Erythroblast (primary cell): Measurements from ENCODE around the gene DIP2C.
"Not testable (repeated sequence)": the region's sequence is repeated elsewhere in the genome, so short reads cannot be mapped to it uniquely, and the experiment has no call there.

Source experiments
- DNase-seq, 2 experiments: peaks; one replicate each; lab custom pipeline; 2025; lab: John Stamatoyannopoulos, UW
- GATA1 ChIP-seq: IDR thresholded peaks from 2 replicates; pipeline ENCODE4 v1.6.1; 2011; ENCODE audit warnings: low read depth, mild to moderate bottlenecking, control low read depth, low read length, moderate library complexity
- POLR2A ChIP-seq: IDR thresholded peaks from 2 replicates; pipeline ENCODE4 v1.6.1; 2011; ENCODE audit warnings: mild to moderate bottlenecking, low read length

DIP2C gene

GRCh38 chr10:470339-471003 is 219.0 kb downstream of the DIP2C start:
- no peak for DNase-seq
- no peak for TF ChIP-seq POLR2A
- TF ChIP-seq GATA1: no peak

GRCh38 chr10:469947-470338 is 219.5 kb downstream of the DIP2C start:
- TF ChIP-seq GATA1: no peak
- no peak for TF ChIP-seq POLR2A
- DNase-seq: no peak

GRCh38 chr10:459743-460142 is 229.7 kb downstream of the DIP2C start:
- TF ChIP-seq GATA1: no peak
- no peak for TF ChIP-seq POLR2A
- DNase-seq: no peak

- no peak for DNase-seq
- no peak for TF ChIP-seq GATA1
Measured at GRCh38 chr10:458421-458851, 231.0 kb downstream of the DIP2C start.

GRCh38 chr10:456486-456885 is 233.0 kb downstream of the DIP2C start:
- TF ChIP-seq GATA1 (no peak), POLR2A (no peak)
- DNase-seq: no peak

GRCh38 chr10:454860-455259 is 234.6 kb downstream of the DIP2C start:
- DNase-seq: no peak
- TF ChIP-seq GATA1 (no peak), POLR2A (no peak)

GRCh38 chr10:453647-454046 is 235.8 kb downstream of the DIP2C start:
- TF ChIP-seq GATA1 (no peak), POLR2A (no peak)

GRCh38 chr10:452512-453426 is 236.7 kb downstream of the DIP2C start:
- TF ChIP-seq POLR2A: no peak
- TF ChIP-seq GATA1: no peak
- DNase-seq: no peak

More at GRCh38 chr10:453647-454046, 235.8 kb downstream of the DIP2C start:
- no peak for DNase-seq

- no peak for TF ChIP-seq POLR2A
- no peak for TF ChIP-seq GATA1
- no peak for DNase-seq
Measured at GRCh38 chr10:451856-452255, 237.6 kb downstream of the DIP2C start.

- no peak for TF ChIP-seq GATA1
- TF ChIP-seq POLR2A: no peak
- no peak for DNase-seq
Measured at GRCh38 chr10:451021-451471, 238.4 kb downstream of the DIP2C start.

GRCh38 chr10:450463-450862 is 239.0 kb downstream of the DIP2C start:
- no peak for DNase-seq
- TF ChIP-seq POLR2A (no peak), GATA1 (no peak)

- not testable (repeated sequence) for DNase-seq
Measured at GRCh38 chr10:449331-449730, 240.1 kb downstream of the DIP2C start.

GRCh38 chr10:443459-443858 is 246.0 kb downstream of the DIP2C start:
- DNase-seq: no peak
- no peak for TF ChIP-seq GATA1

- no peak for DNase-seq
- TF ChIP-seq POLR2A (no peak), GATA1 (no peak)
Measured at GRCh38 chr10:442209-442608, 247.3 kb downstream of the DIP2C start.
